Stimulated activated CD8-positive, alpha-beta memory T cell treated with anti-CD3 and anti-CD28 coated beads, Interleukin-7, amount 100 ng/mL, for 1 hour (primary cell): Measurements from ENCODE around the gene ZRSR2.
"Not testable (repeated sequence)": the region's sequence is repeated elsewhere in the genome, so short reads cannot be mapped to it uniquely, and the experiment has no call there.

Experiments used
- DNase-seq, 2 donors: peaks; one replicate each; pipeline ENCODE4 v3.0.0-alpha.2; 2020; ENCODE audit warnings: low read depth in 2 of 2

The ZRSR2 gene

DNA sequence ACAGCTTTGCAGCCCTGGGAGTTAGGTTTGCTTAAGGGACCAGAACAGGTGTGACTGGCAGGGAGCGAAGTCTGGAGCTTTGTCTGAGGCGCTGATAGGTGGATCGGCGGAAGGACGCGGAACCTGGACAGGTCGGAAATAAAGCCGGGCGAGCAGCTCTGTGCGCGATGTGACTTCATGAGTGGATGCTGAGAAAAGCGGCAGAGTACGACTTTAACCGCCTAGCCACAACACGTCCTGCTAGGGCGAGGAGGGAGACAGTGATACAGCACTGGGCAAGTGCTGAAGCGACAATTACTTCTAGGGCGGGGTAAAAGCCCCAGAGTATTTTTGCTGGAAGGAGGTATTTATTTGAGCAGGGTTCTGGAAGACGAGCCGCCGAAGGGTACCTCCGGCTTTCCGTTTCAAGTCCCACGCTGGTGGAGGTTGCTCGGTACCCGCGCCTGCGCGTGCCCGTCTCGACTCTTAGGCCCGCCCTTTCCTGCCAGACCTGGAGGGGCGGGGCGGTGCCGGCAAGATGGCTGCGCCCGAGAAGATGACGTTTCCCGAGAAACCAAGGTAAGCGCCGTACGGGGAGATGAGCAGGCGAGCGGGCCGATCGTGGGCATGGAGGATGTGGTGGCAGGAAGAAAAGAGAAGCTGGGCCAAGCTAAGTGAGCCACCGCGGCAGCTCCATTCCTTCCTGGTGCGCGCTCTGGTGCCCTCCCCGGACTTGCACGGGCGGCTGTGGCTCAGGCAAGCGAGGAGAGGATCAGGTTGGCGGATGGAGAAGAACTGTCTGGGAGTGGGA lies at the start of gene ZRSR2:
Gene ZRSR2 (plus strand): TSS at position 506 of the 790 bp plus-strand sequence. CDS start 12 bp downstream, at position 518.
- DNase-seq, result peak; percentile 68 to 84

GRCh38 chrX:15744181-15744867 lies 46.0 kb upstream of the ZRSR2 start:
- no peak for DNase-seq

- no peak for DNase-seq
Observed at GRCh38 chrX:15745179-15745578, 45.1 kb upstream of the ZRSR2 start.

DNA sequence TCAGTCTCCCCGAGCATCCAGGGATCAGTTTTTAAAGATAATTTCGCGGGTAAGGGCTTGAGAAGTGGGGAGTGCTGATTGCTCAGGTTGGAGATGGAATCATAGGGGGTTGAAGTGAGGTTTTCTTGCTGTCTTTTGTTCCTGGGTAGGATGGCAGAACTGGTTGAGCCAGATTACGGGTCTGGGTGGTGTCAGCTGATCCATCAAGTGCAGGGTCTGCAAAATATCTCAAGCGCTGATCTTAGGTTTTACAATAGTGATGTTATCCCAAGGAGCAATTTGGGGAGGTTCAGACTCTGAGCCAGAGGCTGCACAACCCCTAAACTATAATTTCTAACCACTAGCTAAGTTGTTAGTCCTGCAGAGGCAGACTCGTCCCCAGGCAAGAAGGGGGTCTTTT lies 43.6 kb upstream of the ZRSR2 start:
- DNase-seq, result not testable (repeated sequence)

GRCh38 chrX:15747626-15748173 lies 42.6 kb upstream of the ZRSR2 start:
- DNase-seq, result no peak

DNA sequence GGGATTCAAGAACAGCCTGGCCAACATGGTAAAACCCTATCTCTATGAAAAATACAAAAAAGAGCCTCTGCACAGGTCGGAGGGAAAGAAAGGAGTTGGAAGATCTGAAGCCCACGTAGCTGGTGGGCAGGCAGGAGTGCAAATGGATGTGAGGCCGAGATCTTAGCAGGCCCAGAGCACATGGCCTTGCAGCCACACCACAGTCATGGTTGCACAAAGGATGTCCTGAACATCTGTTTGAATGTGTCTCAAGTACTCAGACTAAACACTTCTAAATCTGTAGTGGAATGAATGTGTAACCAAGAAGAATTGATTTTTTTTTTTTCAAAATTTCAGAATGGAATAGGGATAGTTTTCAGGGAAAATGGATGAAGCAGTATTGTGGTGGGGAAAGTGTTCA lies 41.4 kb upstream of the ZRSR2 start:
- DNase-seq, result no peak

- DNase-seq, result no peak
Observed at GRCh38 chrX:15749642-15750610, 40.4 kb upstream of the ZRSR2 start.

DNA sequence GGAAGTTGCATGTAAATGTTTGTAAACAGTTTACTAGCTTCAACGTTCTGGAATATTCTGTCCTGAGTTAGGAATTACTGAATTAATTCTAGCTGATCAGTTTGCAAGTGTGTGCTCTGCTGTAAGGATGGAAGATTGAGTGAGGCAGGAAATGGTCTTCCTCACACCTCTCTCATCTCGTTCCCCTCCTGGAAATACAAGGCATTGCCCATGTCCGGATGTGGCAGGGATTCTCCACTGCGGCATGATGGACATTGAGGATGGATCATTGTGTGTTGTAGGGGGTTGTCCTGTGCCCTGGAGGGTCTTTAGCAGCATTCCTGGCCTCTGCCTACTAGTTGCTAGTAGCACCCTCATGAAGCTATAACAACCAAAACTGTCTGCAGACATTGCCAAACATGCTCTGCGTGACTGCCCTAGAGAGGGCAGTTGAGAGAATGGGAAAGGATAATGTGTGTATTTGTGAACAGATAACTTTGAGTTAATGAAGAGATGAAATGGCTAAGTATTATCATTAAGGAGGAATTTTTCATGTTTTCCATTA lies 39.6 kb upstream of the ZRSR2 start:
- no peak for DNase-seq

GRCh38 chrX:15751155-15751819 lies 39.0 kb upstream of the ZRSR2 start:
- DNase-seq, result no peak

GRCh38 chrX:15755091-15755490 lies 35.2 kb upstream of the ZRSR2 start:
- DNase-seq, result no peak

DNA sequence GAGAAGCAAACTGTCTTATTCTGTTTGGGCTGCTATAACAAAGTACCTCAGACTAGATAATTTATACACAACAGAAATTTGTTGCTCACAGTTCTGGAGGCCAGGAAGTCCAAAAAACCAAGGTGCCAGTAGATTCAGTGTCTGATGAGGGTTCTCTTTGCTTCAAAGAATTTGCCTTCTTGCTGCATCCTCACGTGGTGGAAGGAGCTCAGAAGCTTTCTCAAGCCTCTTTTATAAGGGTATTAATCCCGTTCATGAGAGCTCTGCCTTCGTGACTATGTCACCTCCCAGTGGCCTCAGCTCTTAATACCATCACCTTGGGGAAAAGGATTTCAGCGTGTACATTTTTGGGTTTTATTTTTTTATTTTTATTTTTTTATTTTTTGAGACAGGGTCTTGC lies 32.1 kb upstream of the ZRSR2 start:
- no peak for DNase-seq

GRCh38 chrX:15759886-15760285 lies 30.4 kb upstream of the ZRSR2 start:
- not testable (repeated sequence) for DNase-seq

GRCh38 chrX:15761564-15762191 lies 28.6 kb upstream of the ZRSR2 start:
- DNase-seq, result no peak

DNA sequence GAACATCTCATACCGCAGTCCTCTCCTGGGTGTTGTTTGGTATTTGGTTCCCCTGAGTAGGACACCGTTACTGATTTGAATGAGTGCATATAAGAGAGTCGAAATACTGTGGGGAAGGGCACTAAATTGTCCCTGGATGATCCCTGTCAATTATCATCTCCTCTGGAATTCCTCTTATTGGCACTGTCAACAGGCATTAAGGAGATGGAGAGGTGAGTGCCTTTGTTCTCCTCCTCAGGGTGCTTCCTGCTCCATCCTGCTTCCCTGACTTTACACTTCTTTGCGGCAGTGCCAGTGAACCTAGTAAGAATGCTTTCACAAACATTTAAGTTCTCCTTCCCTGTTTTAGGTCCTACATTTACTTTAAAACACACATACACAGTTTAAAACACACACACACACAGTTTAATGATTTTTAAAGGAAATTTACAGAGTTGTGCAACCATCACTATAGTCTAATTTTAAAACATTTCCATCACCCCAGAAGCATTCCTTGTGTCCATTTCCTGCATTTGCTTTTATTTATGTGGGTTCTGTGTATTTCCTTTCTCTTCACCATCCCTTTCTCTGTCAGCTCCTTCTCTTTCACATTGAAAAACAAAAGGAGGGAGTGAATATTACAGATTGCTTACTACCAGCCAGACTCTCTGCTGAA lies 20.9 kb upstream of the ZRSR2 start:
- DNase-seq, result no peak

- DNase-seq, result no peak
Observed at GRCh38 chrX:15781961-15782699, 8.2 kb upstream of the ZRSR2 start.

DNA sequence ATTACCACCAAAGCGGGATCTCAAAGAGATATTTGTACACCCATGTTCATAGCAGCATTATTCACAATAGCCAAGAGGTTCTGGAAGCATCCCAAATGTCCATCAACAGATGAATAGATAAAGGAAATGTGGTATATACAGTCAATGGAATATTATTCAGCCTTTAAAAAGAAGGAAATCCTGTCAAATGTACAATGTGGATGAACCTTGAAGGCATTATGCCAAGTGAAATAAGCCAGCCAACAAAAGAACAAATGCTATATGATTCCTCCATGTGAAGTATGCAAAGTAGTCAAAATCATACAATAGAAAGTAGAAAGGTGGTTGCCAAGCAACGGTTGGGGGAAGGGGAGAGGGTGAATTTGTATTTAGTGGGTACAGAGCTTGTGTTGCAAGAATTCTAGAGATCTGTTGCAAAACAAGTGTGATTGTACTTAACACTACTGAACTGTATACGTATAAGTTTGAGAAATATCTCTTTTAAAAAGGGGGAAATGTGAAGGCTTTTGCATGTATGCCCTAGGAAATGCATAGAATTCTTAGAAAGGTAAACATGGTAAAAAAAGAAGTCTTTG lies 5.0 kb upstream of the ZRSR2 start:
- DNase-seq, result no peak

DNA sequence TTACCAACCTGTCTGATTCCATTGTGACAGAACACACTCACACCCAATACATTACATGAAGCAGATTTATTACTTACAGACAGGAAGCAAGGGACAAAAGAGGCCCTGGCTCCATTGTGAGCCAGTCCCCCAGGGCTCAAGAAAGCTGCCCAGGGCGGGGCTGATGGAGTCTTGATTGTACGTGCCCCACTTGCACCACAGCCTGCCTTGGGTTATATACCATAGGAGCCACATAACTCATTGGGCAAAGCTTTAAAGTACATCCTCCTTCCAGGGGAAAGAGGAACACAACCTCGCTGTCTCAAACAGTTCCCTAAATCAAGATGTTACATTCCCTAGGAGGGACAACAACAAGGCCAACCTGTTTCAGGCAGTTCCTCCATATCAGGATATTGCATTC lies 3.4 kb upstream of the ZRSR2 start:
- DNase-seq, result no peak

DNA sequence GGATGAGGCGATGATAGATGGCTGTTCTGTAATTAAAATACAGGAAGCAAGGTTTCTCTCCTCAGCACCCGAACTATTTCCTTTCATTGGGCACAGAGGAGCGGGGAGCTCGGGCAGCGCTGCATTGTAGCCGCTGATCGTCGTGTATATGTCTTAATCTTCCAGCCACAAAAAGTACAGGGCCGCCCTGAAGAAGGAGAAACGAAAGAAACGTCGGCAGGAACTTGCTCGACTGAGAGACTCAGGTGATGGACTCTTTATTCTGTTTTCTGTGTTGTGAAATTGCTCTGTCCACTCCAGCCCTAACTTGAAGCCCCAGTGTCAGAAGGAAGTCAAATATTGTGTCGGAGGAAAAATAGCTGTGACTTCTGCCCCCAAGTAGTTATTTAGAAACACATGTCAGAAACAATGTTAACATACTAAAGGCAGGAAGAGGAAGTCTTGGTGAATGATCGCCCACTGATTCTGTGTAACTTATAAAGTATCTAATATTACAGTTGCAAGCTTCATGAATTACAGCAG lies 546 bp downstream of the ZRSR2 start:
- no peak for DNase-seq

- DNase-seq, result no peak
Observed at GRCh38 chrX:15797707-15798106, 7.4 kb downstream of the ZRSR2 start.
